ENCODE data around the gene SEPHS2.

GRCh38 chr16:30488764-30489605 is 43.3 kb upstream of the SEPHS2 start:
- TF ChIP-seq CTCF (IDR thresholded peaks at IDR 0.05) (no peak), POLR2AphosphoS5 (IDR thresholded peaks at IDR 0.05) (no peak), POLR2A (IDR thresholded peaks at IDR 0.05) (no peak)
